ENCODE measurements around the gene NXPH1.

DNA sequence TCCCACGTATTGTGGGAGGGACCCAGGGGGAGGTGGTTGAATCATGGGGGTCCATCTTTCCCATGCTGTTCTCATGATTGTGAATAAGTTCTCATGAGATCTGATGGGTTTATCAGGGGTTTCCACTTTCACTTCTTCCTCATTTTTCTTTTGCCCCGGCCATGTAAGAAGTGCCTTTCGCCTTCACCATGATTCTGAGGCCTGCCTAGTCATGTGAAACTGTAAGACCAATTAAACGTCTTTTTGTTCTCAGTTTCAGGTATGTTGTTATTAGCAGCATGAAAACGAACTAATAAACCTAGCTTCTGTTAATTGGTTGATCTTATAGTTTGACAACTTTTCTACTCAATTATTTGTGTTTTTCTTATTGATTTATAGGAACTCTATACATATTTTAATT lies 206.3 kb downstream of the NXPH1 start:
- TF ChIP-seq, protein P1, sequence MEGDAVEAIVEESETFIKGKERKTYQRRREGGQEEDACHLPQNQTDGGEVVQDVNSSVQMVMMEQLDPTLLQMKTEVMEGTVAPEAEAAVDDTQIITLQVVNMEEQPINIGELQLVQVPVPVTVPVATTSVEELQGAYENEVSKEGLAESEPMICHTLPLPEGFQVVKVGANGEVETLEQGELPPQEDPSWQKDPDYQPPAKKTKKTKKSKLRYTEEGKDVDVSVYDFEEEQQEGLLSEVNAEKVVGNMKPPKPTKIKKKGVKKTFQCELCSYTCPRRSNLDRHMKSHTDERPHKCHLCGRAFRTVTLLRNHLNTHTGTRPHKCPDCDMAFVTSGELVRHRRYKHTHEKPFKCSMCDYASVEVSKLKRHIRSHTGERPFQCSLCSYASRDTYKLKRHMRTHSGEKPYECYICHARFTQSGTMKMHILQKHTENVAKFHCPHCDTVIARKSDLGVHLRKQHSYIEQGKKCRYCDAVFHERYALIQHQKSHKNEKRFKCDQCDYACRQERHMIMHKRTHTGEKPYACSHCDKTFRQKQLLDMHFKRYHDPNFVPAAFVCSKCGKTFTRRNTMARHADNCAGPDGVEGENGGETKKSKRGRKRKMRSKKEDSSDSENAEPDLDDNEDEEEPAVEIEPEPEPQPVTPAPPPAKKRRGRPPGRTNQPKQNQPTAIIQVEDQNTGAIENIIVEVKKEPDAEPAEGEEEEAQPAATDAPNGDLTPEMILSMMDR (IDR thresholded peaks at IDR 0.05), result no peak
- no peak for TF ChIP-seq EZH2 (IDR thresholded peaks at IDR 0.05; ENCODE audit: borderline replicate concordance, insufficient read depth, low read depth, low read length, poor library complexity, severe bottlenecking)

Measured in B cell (primary cell).